ENCODE results near the gene ZNF74.
"Not testable (repeated sequence)": the region's sequence is repeated elsewhere in the genome, so short reads cannot be mapped to it uniquely, and the experiment has no call there.

The ZNF74 gene

GRCh38 chr22:20393705-20394476, at the start of gene ZNF74:
Gene ZNF74 (plus strand): TSS chr22:20394151. CDS start chr22:20394629, 478 bp downstream.
- Histone ChIP-seq H3K36me3 (peaks cover 3% of the 10 kb centered on the region), H3K27me3 (ENCODE audit: insufficient read depth, low read depth, severe bottlenecking) (no peaks in the 10 kb centered on the region), H3K27ac (peak within 1 kb of the TSS; percentile 93), H3K9me3 (ENCODE audit: severe bottlenecking) (peaks cover 3% of the 10 kb centered on the region), H3K4me3 (ENCODE audit: low read depth, low read length) (peak within 1 kb of the TSS; percentile 75)
- DNase-seq = peak; percentile 93
- TF ChIP-seq CTCF (IDR thresholded peaks at IDR 0.05; ENCODE audit: low read depth, low read length) = no peak

- not testable (repeated sequence) for H3K4me3 ChIP-seq (ENCODE audit: low read depth, low read length); DNase-seq; H3K27ac ChIP-seq; H3K27me3 ChIP-seq (ENCODE audit: insufficient read depth, low read depth, severe bottlenecking); H3K36me3 ChIP-seq; H3K9me3 ChIP-seq (ENCODE audit: severe bottlenecking)
Measured at GRCh38 chr22:20346553-20346952, 47.4 kb upstream of the ZNF74 start.

GRCh38 chr22:20352536-20352935, 41.4 kb upstream of the ZNF74 start:
- H3K4me3 ChIP-seq (ENCODE audit: low read depth, low read length); DNase-seq; H3K27me3 ChIP-seq (ENCODE audit: insufficient read depth, low read depth, severe bottlenecking); H3K9me3 ChIP-seq (ENCODE audit: severe bottlenecking); H3K27ac ChIP-seq; H3K36me3 ChIP-seq: not testable (repeated sequence)

GRCh38 chr22:20354238-20354975, 39.5 kb upstream of the ZNF74 start:
- Histone ChIP-seq H3K9me3 (ENCODE audit: severe bottlenecking) (no peaks in the 10 kb centered on the region), H3K27me3 (ENCODE audit: insufficient read depth, low read depth, severe bottlenecking) (no peaks in the 10 kb centered on the region), H3K36me3 (no peaks in the 10 kb centered on the region), H3K4me3 (ENCODE audit: low read depth, low read length) (no peak overlapping the region), H3K27ac (no peak overlapping the region)
- no peak for DNase-seq
- TF ChIP-seq CTCF (IDR thresholded peaks at IDR 0.05; ENCODE audit: low read depth, low read length) = no peak

GRCh38 chr22:20355939-20356636, 37.9 kb upstream of the ZNF74 start:
- not testable (repeated sequence) for H3K9me3 ChIP-seq (ENCODE audit: severe bottlenecking); H3K36me3 ChIP-seq; H3K4me3 ChIP-seq (ENCODE audit: low read depth, low read length); DNase-seq; H3K27ac ChIP-seq; H3K27me3 ChIP-seq (ENCODE audit: insufficient read depth, low read depth, severe bottlenecking)

DNA sequence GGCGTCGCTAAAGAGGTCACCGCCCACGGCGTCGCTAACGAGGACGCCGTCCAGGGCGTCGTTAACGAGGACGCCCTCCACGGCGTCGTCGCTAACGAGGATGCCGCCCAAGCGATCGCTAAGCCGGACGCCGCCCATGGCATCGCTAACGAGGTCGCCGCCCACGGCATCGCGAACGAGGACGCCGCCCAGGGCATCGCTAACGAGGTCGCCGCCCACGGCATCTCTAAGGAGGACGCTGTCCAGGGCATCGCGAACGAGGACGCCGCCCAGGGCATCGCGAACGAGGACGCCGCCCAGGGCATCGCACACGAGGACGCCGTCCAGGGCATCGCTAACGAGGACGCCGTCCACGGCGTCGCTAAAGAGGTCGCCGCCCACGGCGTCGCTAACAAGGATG, 37.0 kb upstream of the ZNF74 start:
- H3K27ac ChIP-seq; H3K9me3 ChIP-seq (ENCODE audit: severe bottlenecking); DNase-seq: not testable (repeated sequence)

DNA sequence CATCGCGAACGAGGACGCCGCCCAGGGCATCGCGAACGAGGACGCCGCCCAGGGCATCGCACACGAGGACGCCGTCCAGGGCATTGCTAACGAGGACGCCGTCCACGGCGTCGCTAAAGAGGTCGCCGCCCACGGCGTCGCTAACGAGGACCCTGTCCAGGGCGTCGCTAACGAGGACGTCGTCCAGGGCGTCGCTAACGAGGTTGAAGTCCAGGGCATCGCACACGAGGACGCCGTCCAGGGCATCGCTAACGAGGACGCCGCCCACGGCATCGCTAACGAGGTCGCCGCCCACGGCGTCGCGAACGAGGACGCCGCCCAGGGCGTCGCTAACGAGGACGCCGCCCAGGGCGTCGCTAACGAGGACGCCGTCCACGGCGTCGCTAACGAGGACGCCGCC, 36.0 kb upstream of the ZNF74 start:
- H3K27ac ChIP-seq; H3K4me3 ChIP-seq (ENCODE audit: low read depth, low read length); DNase-seq; H3K27me3 ChIP-seq (ENCODE audit: insufficient read depth, low read depth, severe bottlenecking); H3K36me3 ChIP-seq; H3K9me3 ChIP-seq (ENCODE audit: severe bottlenecking): not testable (repeated sequence)

More for the DNA sequence above, 37.0 kb upstream of the ZNF74 start:
- H3K4me3 ChIP-seq (ENCODE audit: low read depth, low read length); H3K27me3 ChIP-seq (ENCODE audit: insufficient read depth, low read depth, severe bottlenecking); H3K36me3 ChIP-seq: not testable (repeated sequence)

DNA sequence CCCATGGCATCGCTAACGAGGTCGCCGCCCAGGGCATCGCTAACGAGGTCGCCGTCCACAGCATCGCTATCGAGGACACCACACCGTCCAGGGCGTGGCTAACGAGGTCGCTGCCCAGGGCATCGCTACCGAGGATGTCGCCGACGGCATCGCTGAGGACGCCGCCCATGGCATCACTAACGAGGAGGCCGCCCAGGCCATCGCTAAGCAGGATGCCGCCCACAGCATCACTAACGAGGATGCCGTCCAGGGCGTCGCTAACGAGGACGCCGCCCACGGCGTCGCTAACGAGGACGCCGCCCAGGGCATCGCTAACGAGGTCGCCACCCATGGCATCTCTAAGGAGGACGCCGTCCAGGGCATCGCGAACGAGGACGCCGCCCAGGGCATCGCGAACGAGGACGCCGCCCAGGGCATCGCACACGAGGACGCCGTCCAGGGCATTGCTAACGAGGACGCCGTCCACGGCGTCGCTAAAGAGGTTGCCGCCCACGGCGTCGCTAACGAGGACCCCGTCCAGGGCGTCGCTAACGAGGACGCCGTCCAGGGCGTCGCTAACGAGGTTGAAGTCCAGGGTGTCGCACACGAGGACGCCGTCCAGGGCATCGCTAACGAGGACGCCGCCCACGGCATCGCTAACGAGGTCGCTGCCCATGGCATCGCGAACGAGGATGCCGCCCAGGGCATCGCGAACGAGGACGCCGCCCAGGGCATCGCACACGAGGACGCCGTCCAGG, 35.3 kb upstream of the ZNF74 start:
- not testable (repeated sequence) for H3K27ac ChIP-seq; H3K27me3 ChIP-seq (ENCODE audit: insufficient read depth, low read depth, severe bottlenecking); H3K9me3 ChIP-seq (ENCODE audit: severe bottlenecking); H3K36me3 ChIP-seq; DNase-seq; H3K4me3 ChIP-seq (ENCODE audit: low read depth, low read length)

- not testable (repeated sequence) for H3K27ac ChIP-seq; H3K9me3 ChIP-seq (ENCODE audit: severe bottlenecking); H3K36me3 ChIP-seq; H3K27me3 ChIP-seq (ENCODE audit: insufficient read depth, low read depth, severe bottlenecking); H3K4me3 ChIP-seq (ENCODE audit: low read depth, low read length); DNase-seq
Measured at GRCh38 chr22:20360261-20360660, 33.7 kb upstream of the ZNF74 start.

GRCh38 chr22:20360866-20361751, 32.8 kb upstream of the ZNF74 start:
- not testable (repeated sequence) for H3K27me3 ChIP-seq (ENCODE audit: insufficient read depth, low read depth, severe bottlenecking); H3K9me3 ChIP-seq (ENCODE audit: severe bottlenecking); DNase-seq; H3K27ac ChIP-seq; H3K36me3 ChIP-seq; H3K4me3 ChIP-seq (ENCODE audit: low read depth, low read length)

DNA sequence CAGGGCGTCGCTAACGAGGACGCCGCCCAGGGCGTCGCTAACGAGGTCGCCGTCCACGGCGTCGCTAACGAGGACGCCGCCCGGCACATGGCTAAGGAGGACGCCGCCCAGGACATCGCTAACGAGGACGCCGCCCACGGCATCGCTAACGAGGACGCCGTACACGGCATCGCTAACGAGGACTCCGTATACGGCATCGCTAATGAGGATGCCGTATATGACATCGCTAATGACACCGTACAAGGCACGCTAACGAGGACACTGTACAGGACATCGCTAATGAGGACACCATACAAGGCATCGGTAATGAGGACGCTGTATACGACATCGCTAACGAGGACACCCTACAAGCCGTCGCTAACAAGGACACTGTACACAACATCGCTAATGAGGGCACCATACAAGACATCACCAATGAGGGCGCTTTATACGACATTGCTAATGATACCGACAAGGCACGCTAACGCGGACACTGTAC, 32.2 kb upstream of the ZNF74 start:
- not testable (repeated sequence) for H3K9me3 ChIP-seq (ENCODE audit: severe bottlenecking); H3K27ac ChIP-seq; H3K36me3 ChIP-seq; H3K27me3 ChIP-seq (ENCODE audit: insufficient read depth, low read depth, severe bottlenecking); H3K4me3 ChIP-seq (ENCODE audit: low read depth, low read length); DNase-seq

All from WERI-Rb-1 (cell line).